Measurements from ENCODE around the gene SPOCK1.

SPOCK1 gene

DNA sequence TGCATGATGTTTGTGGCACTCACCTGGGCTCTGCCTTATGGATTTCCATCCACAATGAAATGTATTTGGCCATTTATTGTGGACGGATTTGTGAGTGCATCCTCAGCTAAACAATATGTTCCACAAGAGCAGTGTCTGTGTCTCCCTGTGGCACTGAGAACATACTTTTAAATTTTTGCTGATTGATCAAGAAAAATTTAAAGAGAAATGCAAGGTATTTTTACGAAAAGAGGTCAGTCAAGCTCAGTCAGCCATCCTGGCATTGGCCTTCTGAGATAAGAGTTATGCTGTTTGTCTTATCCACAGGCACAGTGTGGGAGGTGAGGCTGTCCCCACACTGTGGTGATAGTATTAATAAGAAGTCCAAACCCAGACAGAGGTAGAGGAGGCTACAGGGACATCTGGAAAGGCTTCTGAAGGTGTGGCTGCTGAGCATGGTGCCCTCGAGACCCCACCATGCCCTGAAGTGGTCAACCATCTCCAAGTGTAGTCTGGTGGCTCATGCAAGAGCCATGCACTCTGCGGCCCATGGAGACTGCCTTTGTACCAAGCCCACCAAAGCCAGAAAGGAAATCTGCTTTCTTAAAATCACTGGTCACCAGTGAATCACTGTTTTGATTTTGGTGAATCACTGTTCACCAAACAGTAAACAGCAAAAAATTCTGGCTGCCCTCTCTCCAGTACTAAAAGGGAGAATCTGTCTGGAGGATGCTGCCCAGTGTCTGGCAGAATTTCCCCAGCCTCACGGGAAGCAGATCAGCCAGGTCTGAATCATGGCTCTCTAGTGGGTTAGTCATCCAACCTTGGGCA is 28.8 kb downstream of the SPOCK1 start:
- H3K36me3 Mint-ChIP-seq: no peaks in the 10 kb centered on the region
- H3K9me3 Mint-ChIP-seq: peaks cover 2% of the 10 kb centered on the region
- peaks cover 15% of the 10 kb centered on the region for H3K27me3 Mint-ChIP-seq
- no peaks in the 10 kb centered on the region for H3K4me1 Mint-ChIP-seq
- no peak for ATAC-seq
- no peak overlapping the region for H3K4me3 Mint-ChIP-seq
- H3K27ac Mint-ChIP-seq: no peak overlapping the region

DNA sequence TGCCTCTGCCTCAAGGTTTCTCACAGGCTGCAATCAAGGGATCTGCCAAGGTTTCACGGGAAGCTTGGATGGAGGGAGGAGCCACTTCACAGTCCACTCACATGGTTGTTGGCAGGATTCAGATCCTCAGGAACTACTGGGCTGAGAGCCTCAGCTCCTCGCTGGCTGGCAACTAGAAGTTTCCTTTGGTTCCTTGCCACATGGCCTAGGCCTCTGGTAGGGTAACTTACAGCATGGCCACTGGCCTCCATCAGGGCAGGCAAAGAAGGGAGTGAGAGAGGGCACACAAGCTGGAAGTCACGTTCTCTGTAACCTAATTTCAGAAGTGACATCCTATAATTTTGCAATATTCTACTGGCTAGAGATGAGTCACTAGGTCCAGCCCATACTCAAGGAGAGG is 32.2 kb downstream of the SPOCK1 start:
- H3K9me3 Mint-ChIP-seq: no peaks in the 10 kb centered on the region
- H3K27ac Mint-ChIP-seq: no peak overlapping the region
- ATAC-seq: no peak
- no peaks in the 10 kb centered on the region for H3K4me1 Mint-ChIP-seq
- H3K36me3 Mint-ChIP-seq: no peaks in the 10 kb centered on the region
- H3K27me3 Mint-ChIP-seq: peaks cover 8% of the 10 kb centered on the region
- H3K4me3 Mint-ChIP-seq: no peak overlapping the region

DNA sequence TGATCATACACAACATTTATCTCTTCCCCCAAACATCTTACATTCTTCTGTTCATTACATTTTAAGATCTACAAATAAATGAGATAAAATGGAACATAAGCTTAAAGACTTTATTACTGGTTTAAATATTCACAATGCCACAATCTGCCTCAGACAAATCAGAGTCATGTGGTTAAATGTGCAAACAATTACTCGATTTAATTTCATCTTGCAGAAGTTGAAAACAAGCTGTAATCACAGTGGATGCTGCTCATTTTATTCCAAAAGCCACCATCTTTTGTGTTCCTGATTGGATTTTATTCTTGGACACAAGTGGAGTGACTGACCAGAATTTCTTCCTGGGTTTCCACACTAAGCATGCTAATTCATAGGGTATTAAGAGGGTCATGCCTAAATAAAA is 33.2 kb downstream of the SPOCK1 start:
- ATAC-seq: no peak
- Mint-ChIP-seq H3K27ac (no peak overlapping the region), H3K36me3 (no peaks in the 10 kb centered on the region), H3K9me3 (no peaks in the 10 kb centered on the region), H3K4me1 (no peaks in the 10 kb centered on the region), H3K27me3 (peaks cover 3% of the 10 kb centered on the region), H3K4me3 (no peak overlapping the region)

DNA sequence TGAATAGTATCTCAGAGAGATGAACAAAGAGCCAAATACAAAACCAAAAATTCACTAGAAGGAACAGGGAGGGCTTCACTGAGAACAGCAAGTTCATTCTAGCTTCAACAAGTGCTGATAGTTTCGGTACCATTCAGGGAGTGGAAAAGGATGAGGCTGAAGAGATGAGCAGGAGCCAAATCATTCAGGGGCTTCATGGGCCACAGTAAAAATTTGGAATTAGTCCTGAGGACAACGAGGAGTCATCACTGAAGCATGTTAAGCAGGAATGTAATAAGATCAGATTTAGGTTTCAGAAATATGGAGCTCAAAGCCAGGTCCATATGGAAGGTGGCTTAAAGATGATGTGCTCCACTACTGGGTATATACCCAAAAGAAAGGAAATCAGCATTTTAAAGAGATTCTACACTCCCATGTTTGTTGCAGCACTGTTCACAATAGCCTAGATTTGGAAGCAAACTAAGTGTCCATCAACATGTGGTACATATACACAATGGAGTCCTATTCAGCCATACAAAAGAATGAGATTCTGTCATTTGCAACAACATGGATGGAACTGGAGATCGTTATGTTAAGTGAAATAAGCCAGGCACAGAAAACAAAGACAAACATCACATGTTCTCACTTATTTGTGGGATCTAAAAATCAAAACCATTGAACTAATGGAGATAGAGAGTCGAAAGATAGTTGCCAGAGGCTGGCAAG is 36.2 kb downstream of the SPOCK1 start:
- H3K9me3 Mint-ChIP-seq: no peaks in the 10 kb centered on the region
- no peak overlapping the region for H3K27ac Mint-ChIP-seq
- H3K4me1 Mint-ChIP-seq: no peaks in the 10 kb centered on the region
- no peak overlapping the region for H3K4me3 Mint-ChIP-seq
- no peaks in the 10 kb centered on the region for H3K36me3 Mint-ChIP-seq
- ATAC-seq: no peak
- H3K27me3 Mint-ChIP-seq: peaks cover 17% of the 10 kb centered on the region

GRCh38 chr5:137462265-137462590 is 36.9 kb downstream of the SPOCK1 start:
- Mint-ChIP-seq H3K4me1 (no peaks in the 10 kb centered on the region), H3K36me3 (no peaks in the 10 kb centered on the region), H3K27me3 (peaks cover 17% of the 10 kb centered on the region), H3K9me3 (no peaks in the 10 kb centered on the region), H3K27ac (no peak overlapping the region), H3K4me3 (no peak overlapping the region)
- ATAC-seq: no peak

DNA sequence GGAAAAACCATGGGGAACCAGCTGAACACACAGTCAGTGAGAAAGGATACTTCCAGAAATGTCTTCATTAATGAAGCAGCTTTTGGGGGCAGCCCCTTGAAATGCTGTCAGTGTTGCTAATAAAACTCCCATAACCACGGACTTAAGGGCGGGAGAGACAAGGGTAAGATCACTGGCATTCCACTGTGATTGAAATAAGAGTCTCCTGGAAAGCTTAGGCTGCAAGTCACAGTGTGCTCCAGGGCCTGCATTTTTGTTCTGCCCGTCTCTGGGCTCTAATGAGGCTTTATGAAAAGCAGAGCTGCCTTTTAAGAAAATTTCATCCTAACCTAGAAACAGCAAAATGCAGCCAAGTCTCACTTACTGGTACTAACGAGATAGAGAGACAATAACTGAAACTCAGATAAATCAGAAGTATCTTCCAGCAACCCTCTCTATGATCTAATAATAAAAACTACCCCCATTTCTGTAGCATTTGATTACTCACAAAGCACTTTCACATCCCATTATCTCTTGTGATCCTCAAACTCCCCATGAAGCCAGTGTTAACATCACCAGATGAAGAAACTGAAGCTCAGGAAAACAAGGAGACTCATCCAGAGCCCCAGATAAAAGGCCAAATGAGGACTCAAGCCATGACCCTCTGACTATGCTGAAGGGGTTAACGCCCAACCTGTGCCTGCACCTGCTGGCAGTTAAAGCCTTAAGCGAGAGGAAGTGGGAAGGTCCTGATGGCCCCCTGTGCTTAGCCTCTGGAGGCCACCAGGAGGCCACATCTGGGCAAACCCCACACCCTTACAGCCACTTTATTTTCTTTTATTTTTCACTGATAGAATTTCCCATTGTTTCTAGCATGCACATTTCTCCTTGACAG is 37.5 kb downstream of the SPOCK1 start:
- no peak overlapping the region for H3K27ac Mint-ChIP-seq
- H3K4me1 Mint-ChIP-seq: no peaks in the 10 kb centered on the region
- peaks cover 17% of the 10 kb centered on the region for H3K27me3 Mint-ChIP-seq
- H3K36me3 Mint-ChIP-seq: no peaks in the 10 kb centered on the region
- no peaks in the 10 kb centered on the region for H3K9me3 Mint-ChIP-seq
- H3K4me3 Mint-ChIP-seq: no peak overlapping the region
- no peak for ATAC-seq

DNA sequence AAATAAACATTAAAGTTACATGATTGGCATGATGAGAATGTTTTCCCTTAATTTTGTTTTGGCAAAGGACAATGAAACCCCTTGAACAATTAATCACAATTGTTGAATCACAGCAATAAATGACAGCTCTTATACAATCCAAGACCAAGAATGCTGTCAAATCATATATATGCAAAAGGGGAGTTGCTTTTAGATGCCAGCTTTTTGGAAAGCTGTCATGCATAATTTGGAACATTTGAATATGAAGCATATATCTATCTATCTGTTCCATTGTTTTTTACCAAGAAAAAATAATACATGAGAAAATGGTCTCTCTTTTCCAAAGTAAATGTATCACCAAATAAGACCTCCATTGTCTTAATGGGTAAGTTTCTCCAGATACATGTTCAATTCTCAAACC is 44.5 kb downstream of the SPOCK1 start:
- no peak overlapping the region for H3K4me3 Mint-ChIP-seq
- H3K27ac Mint-ChIP-seq: no peak overlapping the region
- H3K36me3 Mint-ChIP-seq: no peaks in the 10 kb centered on the region

DNA sequence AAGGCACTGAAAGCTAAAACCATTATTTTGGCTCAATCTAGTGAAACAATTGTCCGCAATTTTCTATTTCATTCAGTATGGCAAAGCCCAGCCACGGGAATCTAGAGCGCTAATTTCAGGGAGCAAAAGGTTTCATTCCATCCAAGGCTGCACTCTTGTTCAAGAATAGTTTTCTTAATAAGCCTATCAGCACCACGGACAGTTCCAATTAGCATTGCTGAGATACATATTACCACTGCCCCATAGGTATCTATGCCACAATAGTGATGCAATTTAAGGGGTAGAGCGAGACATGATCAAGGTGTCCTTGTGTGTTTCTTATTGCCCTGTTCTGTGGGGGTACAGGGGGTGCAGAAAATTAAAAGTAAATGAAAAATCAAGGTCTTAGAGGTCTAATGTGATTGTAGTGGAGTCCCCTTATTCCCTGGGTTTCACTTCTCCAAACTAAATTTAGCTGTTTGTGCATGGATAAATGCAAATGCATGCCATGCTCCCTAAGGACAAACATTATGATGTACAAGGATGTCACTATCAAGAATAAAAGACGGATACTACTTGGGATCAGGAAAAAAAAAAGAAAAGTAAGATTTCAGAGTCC is 45.5 kb downstream of the SPOCK1 start:
- H3K27me3 Mint-ChIP-seq: peaks cover 6% of the 10 kb centered on the region
- no peak overlapping the region for H3K4me3 Mint-ChIP-seq
- ATAC-seq: no peak
- peaks cover 2% of the 10 kb centered on the region for H3K9me3 Mint-ChIP-seq
- H3K27ac Mint-ChIP-seq: no peak overlapping the region
- no peaks in the 10 kb centered on the region for H3K4me1 Mint-ChIP-seq
- no peaks in the 10 kb centered on the region for H3K36me3 Mint-ChIP-seq

More for the DNA sequence above, 44.5 kb downstream of the SPOCK1 start:
- ATAC-seq: no peak
- no peaks in the 10 kb centered on the region for H3K4me1 Mint-ChIP-seq
- peaks cover 3% of the 10 kb centered on the region for H3K27me3 Mint-ChIP-seq
- H3K9me3 Mint-ChIP-seq: peaks cover 2% of the 10 kb centered on the region

DNA sequence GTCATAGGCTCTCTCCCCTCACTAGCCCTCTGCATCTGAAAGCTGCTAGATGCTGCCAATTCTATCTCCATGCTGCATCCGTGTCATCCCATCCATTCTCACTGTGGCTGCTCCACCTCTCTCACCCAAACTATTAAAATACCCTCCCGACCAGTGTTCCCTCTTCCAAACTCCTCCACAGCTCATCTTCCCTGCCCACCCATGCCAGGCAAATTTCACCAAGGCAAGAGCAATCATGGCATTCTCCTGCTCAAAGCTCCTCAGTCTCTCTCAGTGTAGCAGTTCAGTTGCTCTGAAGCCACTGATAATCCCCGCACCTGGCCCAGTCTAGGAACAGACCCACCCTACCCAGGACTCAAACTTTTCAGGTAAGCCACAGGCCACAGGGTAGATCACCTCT is 48.4 kb downstream of the SPOCK1 start:
- H3K9me3 Mint-ChIP-seq: peaks cover 2% of the 10 kb centered on the region
- no peak overlapping the region for H3K4me3 Mint-ChIP-seq
- H3K27me3 Mint-ChIP-seq: peaks cover 6% of the 10 kb centered on the region
- no peaks in the 10 kb centered on the region for H3K4me1 Mint-ChIP-seq
- no peaks in the 10 kb centered on the region for H3K36me3 Mint-ChIP-seq
- H3K27ac Mint-ChIP-seq: no peak overlapping the region
- no peak for ATAC-seq

DNA sequence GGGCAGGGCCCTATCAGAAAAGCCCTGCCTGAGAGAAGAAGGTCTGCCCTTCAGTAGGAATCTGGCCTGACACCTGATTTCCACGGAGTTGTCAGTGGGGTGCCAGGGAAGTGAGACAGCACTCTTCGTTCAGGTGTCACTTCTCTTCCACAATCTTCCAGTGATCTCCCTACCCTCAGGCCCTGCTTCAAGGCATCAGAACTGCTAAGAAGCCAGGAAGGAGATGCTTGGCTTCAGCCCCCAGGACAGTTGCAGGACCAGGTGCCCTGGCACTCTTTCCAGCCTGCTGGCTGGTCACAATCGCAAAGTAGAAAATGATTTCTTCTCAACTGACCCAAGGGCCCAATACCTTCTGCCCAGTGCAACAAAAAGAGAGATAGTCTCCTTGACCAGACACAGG is 50.3 kb downstream of the SPOCK1 start:
- no peaks in the 10 kb centered on the region for H3K4me1 Mint-ChIP-seq
- no peak overlapping the region for H3K27ac Mint-ChIP-seq
- H3K4me3 Mint-ChIP-seq: no peak overlapping the region
- ATAC-seq: no peak
- no peaks in the 10 kb centered on the region for H3K36me3 Mint-ChIP-seq
- H3K9me3 Mint-ChIP-seq: peaks cover 2% of the 10 kb centered on the region
- H3K27me3 Mint-ChIP-seq: peaks cover 19% of the 10 kb centered on the region

- Mint-ChIP-seq H3K36me3 (no peaks in the 10 kb centered on the region), H3K4me3 (no peak overlapping the region), H3K27ac (no peak overlapping the region), H3K4me1 (no peaks in the 10 kb centered on the region), H3K27me3 (peaks cover 22% of the 10 kb centered on the region), H3K9me3 (peaks cover 2% of the 10 kb centered on the region)
- ATAC-seq: no peak
These were observed 52.5 kb downstream of the SPOCK1 start for GRCh38 chr5:137446615-137447014.

DNA sequence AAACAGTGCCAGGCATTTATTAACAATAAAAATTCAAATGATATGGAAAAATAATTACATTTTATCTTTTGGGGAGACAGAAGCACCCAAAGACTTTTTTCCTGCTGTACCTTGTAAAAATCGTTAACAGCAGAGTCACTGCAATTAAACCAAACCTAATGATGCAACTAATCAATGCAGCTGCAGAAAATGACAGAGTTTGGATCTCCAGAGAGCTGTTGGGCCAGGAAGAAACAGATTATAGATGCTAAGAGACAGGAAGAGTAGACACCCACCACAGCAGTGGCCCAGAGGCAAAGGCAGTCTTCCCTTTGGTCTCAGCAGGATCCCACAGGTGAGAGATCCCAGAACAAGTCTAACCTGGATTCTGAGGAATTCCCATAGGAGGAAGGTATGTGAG is 53.0 kb downstream of the SPOCK1 start:
- ATAC-seq: no peak
- Mint-ChIP-seq H3K27ac (no peak overlapping the region), H3K27me3 (peaks cover 22% of the 10 kb centered on the region), H3K36me3 (no peaks in the 10 kb centered on the region), H3K9me3 (no peaks in the 10 kb centered on the region), H3K4me1 (no peaks in the 10 kb centered on the region), H3K4me3 (no peak overlapping the region)

GRCh38 chr5:137442660-137443059 is 56.5 kb downstream of the SPOCK1 start:
- H3K4me3 Mint-ChIP-seq: no peak overlapping the region
- H3K27me3 Mint-ChIP-seq: peaks cover 16% of the 10 kb centered on the region
- no peaks in the 10 kb centered on the region for H3K36me3 Mint-ChIP-seq
- H3K4me1 Mint-ChIP-seq: no peaks in the 10 kb centered on the region
- H3K9me3 Mint-ChIP-seq: no peaks in the 10 kb centered on the region
- no peak overlapping the region for H3K27ac Mint-ChIP-seq
- no peak for ATAC-seq

GRCh38 chr5:137441476-137441875 is 57.6 kb downstream of the SPOCK1 start:
- ATAC-seq: no peak
- Mint-ChIP-seq H3K36me3 (no peaks in the 10 kb centered on the region), H3K9me3 (no peaks in the 10 kb centered on the region), H3K27me3 (peaks cover 16% of the 10 kb centered on the region), H3K4me3 (no peak overlapping the region), H3K4me1 (no peaks in the 10 kb centered on the region), H3K27ac (no peak overlapping the region)

DNA sequence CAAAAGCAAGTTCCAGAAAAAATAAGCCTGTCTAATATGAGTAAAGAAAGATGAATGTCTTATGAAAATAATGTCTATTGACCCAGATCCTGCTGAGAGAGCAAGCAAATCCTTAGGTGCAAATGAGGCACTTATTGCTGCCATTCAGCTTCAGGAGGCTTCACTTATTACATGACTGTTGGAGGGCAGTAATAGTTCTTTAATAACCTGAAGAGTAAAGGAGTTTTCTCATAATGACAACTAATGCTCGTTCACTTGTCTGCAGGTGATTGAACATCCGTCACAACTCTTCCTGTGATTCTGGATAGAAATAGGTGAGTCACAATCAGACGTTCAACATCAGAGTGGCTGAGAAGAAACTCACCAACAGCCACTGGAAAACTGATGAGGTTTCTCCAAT is 58.3 kb downstream of the SPOCK1 start:
- Mint-ChIP-seq H3K4me3 (no peak overlapping the region), H3K4me1 (no peaks in the 10 kb centered on the region), H3K27ac (no peak overlapping the region), H3K9me3 (no peaks in the 10 kb centered on the region), H3K27me3 (peaks cover 16% of the 10 kb centered on the region), H3K36me3 (no peaks in the 10 kb centered on the region)
- ATAC-seq: no peak
